WTC11 (cell line): ENCODE results near the gene MTF1. TPM values are rescaled to one million over a fixed set of nuclear protein-coding genes. Genes with fewer than 3 reads are reported as not detected.

Source experiments
- ATAC-seq: fragments of 200-7000 bp; cut with Tn5 transposase; 2 replicates; pipeline ENCODE4 v1.10.0; 2021; ENCODE audit warnings: mild to moderate bottlenecking, moderate library complexity
- CTCF ChIA-PET: fragments of 300-600 bp; sonication (Branson Sonifier 250); formaldehyde crosslinking; loops from one replicate; lab custom pipeline; 2021; ENCODE audit warnings: antibody characterized with exemption; lab: Charles Lee
- POLR2A ChIA-PET: fragments of 350-600 bp; sonication (Branson Sonifier 250); formaldehyde crosslinking; loops from one replicate; lab custom pipeline; 2021; ENCODE audit warnings: antibody characterized with exemption; lab: Charles Lee
- DNase-seq: peaks from one replicate; pipeline ENCODE4 v3.0.0; 2021; ENCODE audit warnings: low spot score
- H3K27ac Mint-ChIP-seq: 2 replicates; pipeline ENCODE4 v1.8.0; 2021; ENCODE audit warnings: mixed read lengths
- H3K27me3 Mint-ChIP-seq: 2 replicates; pipeline ENCODE4 v1.8.0; 2021; ENCODE audit warnings: low read depth, mild to moderate bottlenecking, moderate library complexity, mixed read lengths
- H3K36me3 Mint-ChIP-seq: 2 replicates; pipeline ENCODE4 v1.8.0; 2021; ENCODE audit warnings: mixed read lengths
- H3K4me1 Mint-ChIP-seq: 2 replicates; pipeline ENCODE4 v1.8.0; 2022; ENCODE audit warnings: mixed read lengths
- H3K4me3 Mint-ChIP-seq: 2 replicates; pipeline ENCODE4 v1.8.0; 2021; ENCODE audit warnings: mild to moderate bottlenecking, moderate library complexity, mixed read lengths
- H3K9me3 Mint-ChIP-seq: 2 replicates; pipeline ENCODE4 v1.8.0; 2021; ENCODE audit warnings: mixed read lengths
- AR ChIP-seq: fragments of 250-450 bp; sonication (Bioruptor Pico); IDR thresholded peaks from 2 replicates; pipeline ENCODE4 v1.9.0; 2021; ENCODE audit warnings: mild to moderate bottlenecking
- ATF2 ChIP-seq: sonication (generic); formaldehyde crosslinking; IDR thresholded peaks from 2 replicates; pipeline ENCODE4 v1.8.1; 2022; ENCODE audit warnings: low read depth, missing genetic modification reagents, borderline replicate concordance
- ATF3 ChIP-seq: sonication (generic); formaldehyde crosslinking; conservative IDR thresholded peaks from 2 replicates; pipeline ENCODE4 v1.8.1; 2022; ENCODE audit warnings: mild to moderate bottlenecking, missing genetic modification reagents
- ERG ChIP-seq: fragments of 250-450 bp; sonication (Bioruptor Pico); IDR thresholded peaks from 2 replicates; pipeline ENCODE4 v1.8.0; 2021; ENCODE audit warnings: mild to moderate bottlenecking
- FOXJ3 ChIP-seq: sonication (generic); formaldehyde crosslinking; IDR thresholded peaks from 2 replicates; pipeline ENCODE4 v1.9.0; 2021; ENCODE audit warnings: missing genetic modification reagents, mild to moderate bottlenecking, borderline replicate concordance
- FOXK1 ChIP-seq: sonication (generic); formaldehyde crosslinking; IDR thresholded peaks from 2 replicates; pipeline ENCODE4 v1.8.0; 2022; ENCODE audit warnings: mild to moderate bottlenecking, moderate library complexity, missing genetic modification reagents
- FOXP4 ChIP-seq: sonication (generic); formaldehyde crosslinking; IDR thresholded peaks from 2 replicates; pipeline ENCODE4 v1.8.0; 2022; ENCODE audit warnings: mild to moderate bottlenecking, missing genetic modification reagents
- IRF1 ChIP-seq: sonication (generic); formaldehyde crosslinking; IDR thresholded peaks from 2 replicates; pipeline ENCODE4 v1.8.0; 2023; ENCODE audit warnings: missing genetic modification reagents
- JUN ChIP-seq: sonication (generic); formaldehyde crosslinking; IDR thresholded peaks from 2 replicates; pipeline ENCODE4 v1.8.0; 2023; ENCODE audit warnings: mild to moderate bottlenecking, missing genetic modification reagents
- NFYB ChIP-seq: sonication (generic); formaldehyde crosslinking; conservative IDR thresholded peaks from 2 replicates; pipeline ENCODE4 v1.8.0; 2022; ENCODE audit warnings: low read depth, missing genetic modification reagents
- SMAD4 ChIP-seq: sonication (generic); formaldehyde crosslinking; IDR thresholded peaks from 2 replicates; pipeline ENCODE4 v1.8.0; 2022; ENCODE audit warnings: mild to moderate bottlenecking, missing genetic modification reagents
- SP1 ChIP-seq: sonication (generic); formaldehyde crosslinking; conservative IDR thresholded peaks from 2 replicates; pipeline ENCODE4 v1.8.1; 2022; ENCODE audit warnings: missing genetic modification reagents
- TCF7 ChIP-seq: sonication (generic); formaldehyde crosslinking; IDR thresholded peaks from 2 replicates; pipeline ENCODE4 v1.8.0; 2022; ENCODE audit warnings: mild to moderate bottlenecking, low read depth, missing genetic modification reagents, moderate library complexity
- USF2 ChIP-seq: sonication (generic); formaldehyde crosslinking; IDR thresholded peaks from 2 replicates; pipeline ENCODE4 v1.8.1; 2023; ENCODE audit warnings: mild to moderate bottlenecking, missing genetic modification reagents, moderate library complexity
- ZNF263 ChIP-seq: sonication (generic); formaldehyde crosslinking; IDR thresholded peaks from 2 replicates; pipeline ENCODE4 v1.8.1; 2022; ENCODE audit warnings: low read depth, mild to moderate bottlenecking, moderate library complexity, missing genetic modification reagents
- ZNF281 ChIP-seq: sonication (generic); formaldehyde crosslinking; IDR thresholded peaks from 2 replicates; pipeline ENCODE4 v1.8.0; 2023; ENCODE audit warnings: mild to moderate bottlenecking, missing genetic modification reagents
- ZNF396 ChIP-seq: fragments of 250-450 bp; sonication (Bioruptor Pico); IDR thresholded peaks from 2 replicates; pipeline ENCODE4 v1.8.0; 2021; ENCODE audit warnings: mild to moderate bottlenecking, moderate library complexity, borderline replicate concordance
- ZNF416 ChIP-seq: fragments of 250-450 bp; sonication (Bioruptor Pico); IDR thresholded peaks from 2 replicates; pipeline ENCODE4 v1.9.0; 2021; ENCODE audit warnings: mild to moderate bottlenecking, inconsistent platforms
- ZNF671 ChIP-seq: fragments of 250-450 bp; sonication (Bioruptor Pico); IDR thresholded peaks from 2 replicates; pipeline ENCODE4 v1.8.0; 2021; ENCODE audit warnings: mild to moderate bottlenecking
- total RNA-seq: library from RNA; stranded (reverse); gene quantifications from 3 replicates; pipeline ENCODE4 v1.2.3, GENCODE V29; 2021

Gene MTF1
- total RNA-seq, 1 experiment from 2014 or later = 12.2 TPM

- TF ChIP-seq ZNF281 (CRISPR knock-in tag) = no peak
- TF ChIP-seq AR (CRISPR knock-in tag) = no peak
- TF ChIP-seq ATF2 = no peak
- TF ChIP-seq FOXJ3 = no peak
- no peak for TF ChIP-seq SMAD4 (CRISPR knock-in tag)
- TF ChIP-seq TCF7 (CRISPR knock-in tag) = no peak
- TF ChIP-seq ZNF416 (CRISPR knock-in tag) = no peak
- no peak for TF ChIP-seq USF2 (CRISPR knock-in tag)
- no peak for TF ChIP-seq NFYB (CRISPR knock-in tag)
- no peak for TF ChIP-seq IRF1
These were observed 28.3 kb downstream of the MTF1 start (continued) for GRCh38 chr1:37831109-37831508.

GRCh38 chr1:37828410-37829074 lies 30.9 kb downstream of the MTF1 start:
- ChIA-PET CTCF (interaction anchor here (0.9 kb wide), 1 partner anchor 31 kb away, joined by 4 read pairs; the partner anchor contains the start of gene MTF1), POLR2A (interaction anchor here (0.7 kb wide), 2 partner anchors 41 to 126 kb away, joined by 3 to 7 read pairs; no protein-coding TSS in a partner anchor)
- Mint-ChIP-seq H3K9me3 (no peaks in the 10 kb centered on the region), H3K27me3 (no peaks in the 10 kb centered on the region), H3K36me3 (peaks cover 24% of the 10 kb centered on the region), H3K27ac (no peak overlapping the region), H3K4me3 (no peak overlapping the region), H3K4me1 (no peaks in the 10 kb centered on the region)
- ATAC-seq (no peak), DNase-seq (no peak)
- TF ChIP-seq ZNF263 (no peak), JUN (CRISPR knock-in tag) (no peak), ERG (CRISPR knock-in tag) (no peak), ZNF396 (no peak), ATF3 (CRISPR knock-in tag) (no peak), FOXK1 (CRISPR knock-in tag) (no peak), ZNF671 (CRISPR knock-in tag) (no peak), FOXP4 (CRISPR knock-in tag) (no peak), SP1 (no peak)
